ENCODE measurements around the gene GP2. TPM values are rescaled to one million over a fixed set of nuclear protein-coding genes. Genes with fewer than 3 reads are reported as not detected.

Gene GP2
- total and polyA plus RNA-seq, 2 donors (not counting 1 experiment from before 2014, with no cell fraction given) = not detected

- ATAC-seq (ENCODE audit: low read depth) = no peak
- Histone ChIP-seq H3K79me2 (ENCODE audit: control insufficient read depth, insufficient read depth, low read length) (no peaks in the 10 kb centered on the region), H3K4me1 (ENCODE audit: control insufficient read depth in 2 of 2, insufficient read depth in 2 of 2, low read length in 2 of 2) (no peaks in the 10 kb centered on the region), H3K4me3 (ENCODE audit: control extremely low read depth in 1 of 5, extremely low read depth in 1 of 5, insufficient read depth in 1 of 5, low read depth in 2 of 5, low read length in 4 of 5) (no peak overlapping the region), H4K20me1 (ENCODE audit: control insufficient read depth, insufficient read depth, low read length, poor library complexity, severe bottlenecking) (no peaks in the 10 kb centered on the region), H3K36me3 (replicated peaks in 1 of 2; ENCODE audit: control extremely low read depth in 1 of 2, control insufficient read depth in 1 of 2, extremely low read depth in 1 of 2, insufficient read depth in 2 of 2, low read length in 1 of 2) (no peaks in the 10 kb centered on the region), H3K9ac (ENCODE audit: low read length) (no peak overlapping the region), H3K27ac (ENCODE audit: low read length in 2 of 2) (no peak overlapping the region), H2AFZ (ENCODE audit: insufficient read depth, low read depth, low read length, poor library complexity, severe bottlenecking) (no peak overlapping the region), H3K9me3 (ENCODE audit: control extremely low read depth in 1 of 3, control insufficient read depth in 2 of 3, insufficient read depth in 1 of 3, low read length in 2 of 3) (no peaks in the 10 kb centered on the region), H3K27me3 (replicated peaks in 1 of 4; ENCODE audit: control extremely low read depth in 1 of 4, control insufficient read depth in 3 of 4, insufficient read depth in 4 of 4, low read length in 3 of 4) (no peaks in the 10 kb centered on the region), H3K4me2 (replicated peaks; ENCODE audit: low read depth, low read length, poor library complexity, severe bottlenecking) (no peak overlapping the region)
- no peak overlapping the region for H3K27ac Mint-ChIP-seq
- peaks cover 18% of the 10 kb centered on the region for H3K27me3 Mint-ChIP-seq
- no peaks in the 10 kb centered on the region for H3K4me1 Mint-ChIP-seq
- intact Hi-C loops (cut with micrococcal nuclease) = no loop called here
- WGBS (ENCODE audit: insufficient coverage) = 80% methylated on average over 3 of the region's 4 CpGs
- DNase-seq = no peak
- H3K4me3 Mint-ChIP-seq = no peak overlapping the region
- CTCF ChIA-PET = interaction anchor here (2.0 kb wide), 1 partner anchor 8 kb away, joined by 7 read pairs; no protein-coding TSS in a partner anchor
- POLR2A ChIA-PET = no interaction called here
- peaks cover under 1% of the 10 kb centered on the region for H3K9me3 Mint-ChIP-seq (ENCODE audit: insufficient read depth)
- TF ChIP-seq CTCF (IDR thresholded peaks at IDR 0.05) (no peak), EZH2 (IDR thresholded peaks at IDR 0.05; ENCODE audit: borderline replicate concordance, insufficient read depth, low read depth, low read length, poor library complexity, severe bottlenecking) (no peak)
Observed at GRCh38 chr16:20308266-20308665, 19.0 kb downstream of the GP2 start.

- peaks cover 18% of the 10 kb centered on the region for H3K27me3 Mint-ChIP-seq
- 81% methylated on average over 3 of the region's 7 CpGs for WGBS (ENCODE audit: insufficient coverage)
- DNase-seq (no peak), ATAC-seq (ENCODE audit: low read depth) (no peak)
- Histone ChIP-seq H3K9me3 (ENCODE audit: control extremely low read depth in 1 of 3, control insufficient read depth in 2 of 3, insufficient read depth in 1 of 3, low read length in 2 of 3) (no peaks in the 10 kb centered on the region), H3K4me1 (ENCODE audit: control insufficient read depth in 2 of 2, insufficient read depth in 2 of 2, low read length in 2 of 2) (no peaks in the 10 kb centered on the region), H3K4me3 (ENCODE audit: control extremely low read depth in 1 of 5, extremely low read depth in 1 of 5, insufficient read depth in 1 of 5, low read depth in 2 of 5, low read length in 4 of 5) (no peak overlapping the region), H3K27ac (ENCODE audit: low read length in 2 of 2) (no peak overlapping the region), H3K79me2 (ENCODE audit: control insufficient read depth, insufficient read depth, low read length) (no peaks in the 10 kb centered on the region), H2AFZ (ENCODE audit: insufficient read depth, low read depth, low read length, poor library complexity, severe bottlenecking) (no peak overlapping the region), H4K20me1 (ENCODE audit: control insufficient read depth, insufficient read depth, low read length, poor library complexity, severe bottlenecking) (no peaks in the 10 kb centered on the region), H3K27me3 (replicated peaks in 1 of 4; ENCODE audit: control extremely low read depth in 1 of 4, control insufficient read depth in 3 of 4, insufficient read depth in 4 of 4, low read length in 3 of 4) (no peaks in the 10 kb centered on the region), H3K36me3 (replicated peaks in 1 of 2; ENCODE audit: control extremely low read depth in 1 of 2, control insufficient read depth in 1 of 2, extremely low read depth in 1 of 2, insufficient read depth in 2 of 2, low read length in 1 of 2) (no peaks in the 10 kb centered on the region), H3K4me2 (replicated peaks; ENCODE audit: low read depth, low read length, poor library complexity, severe bottlenecking) (no peak overlapping the region), H3K9ac (ENCODE audit: low read length) (no peak overlapping the region)
- no peak overlapping the region for H3K4me3 Mint-ChIP-seq
- H3K27ac Mint-ChIP-seq = no peak overlapping the region
- ChIA-PET CTCF (no interaction called here), POLR2A (no interaction called here)
- intact Hi-C loops (cut with micrococcal nuclease) = no loop called here
- H3K4me1 Mint-ChIP-seq = no peaks in the 10 kb centered on the region
- H3K9me3 Mint-ChIP-seq (ENCODE audit: insufficient read depth) = no peaks in the 10 kb centered on the region
- no peak for TF ChIP-seq CTCF (IDR thresholded peaks at IDR 0.05)
- no peak for TF ChIP-seq EZH2 (IDR thresholded peaks at IDR 0.05; ENCODE audit: borderline replicate concordance, insufficient read depth, low read depth, low read length, poor library complexity, severe bottlenecking)
Observed at GRCh38 chr16:20307791-20308190, 19.5 kb downstream of the GP2 start.
